HG02623 (cell line): ENCODE data around the gene CNOT4.
"Not testable (repeated sequence)": the region's sequence is repeated elsewhere in the genome, so short reads cannot be mapped to it uniquely, and the experiment has no call there.

Experiments
- ATAC-seq: cut with Tn5 transposase; IDR thresholded peaks from one replicate; pipeline ENCODE4 v1.9.1; 2021; ENCODE audit warnings: moderate library complexity; ENCODE audit not compliant: unreplicated experiment

CNOT4 gene

GRCh38 chr7:135459951-135460567 is 49.8 kb downstream of the CNOT4 start:
- peak; percentile 53 for ATAC-seq

GRCh38 chr7:135459076-135459475 is 50.8 kb downstream of the CNOT4 start:
- no peak for ATAC-seq

GRCh38 chr7:135454060-135454459 is 55.8 kb downstream of the CNOT4 start:
- ATAC-seq = no peak

- ATAC-seq = no peak
Measured at GRCh38 chr7:135449436-135449835, 60.5 kb downstream of the CNOT4 start.

- ATAC-seq = no peak
Measured at GRCh38 chr7:135448753-135449152, 61.1 kb downstream of the CNOT4 start.

- ATAC-seq = no peak
Measured at GRCh38 chr7:135447748-135448147, 62.2 kb downstream of the CNOT4 start.

- no peak for ATAC-seq
Measured at GRCh38 chr7:135445690-135446089, 64.2 kb downstream of the CNOT4 start.

GRCh38 chr7:135445266-135445665 is 64.6 kb downstream of the CNOT4 start:
- not testable (repeated sequence) for ATAC-seq

- no peak for ATAC-seq
Measured at GRCh38 chr7:135441791-135442190, 68.1 kb downstream of the CNOT4 start.

GRCh38 chr7:135434047-135434446 is 75.9 kb downstream of the CNOT4 start:
- no peak for ATAC-seq

- no peak for ATAC-seq
Measured at GRCh38 chr7:135430626-135431025, 79.3 kb downstream of the CNOT4 start.

GRCh38 chr7:135428879-135429278 is 81.0 kb downstream of the CNOT4 start:
- no peak for ATAC-seq

- no peak for ATAC-seq
Measured at GRCh38 chr7:135428011-135428410, 81.9 kb downstream of the CNOT4 start.

GRCh38 chr7:135427166-135427565 is 82.7 kb downstream of the CNOT4 start:
- ATAC-seq = no peak

GRCh38 chr7:135425036-135425435 is 84.9 kb downstream of the CNOT4 start:
- ATAC-seq = no peak

GRCh38 chr7:135420786-135421185 is 89.1 kb downstream of the CNOT4 start:
- ATAC-seq = no peak

GRCh38 chr7:135416431-135416830 is 93.5 kb downstream of the CNOT4 start:
- no peak for ATAC-seq

- no peak for ATAC-seq
Measured at GRCh38 chr7:135414850-135415439, 95.0 kb downstream of the CNOT4 start.

GRCh38 chr7:135414208-135414607 is 95.7 kb downstream of the CNOT4 start:
- ATAC-seq = no peak

- no peak for ATAC-seq
Measured at GRCh38 chr7:135411098-135411497, 98.8 kb downstream of the CNOT4 start.

- no peak for ATAC-seq
Measured at GRCh38 chr7:135410543-135410942, 99.4 kb downstream of the CNOT4 start.

- ATAC-seq = no peak
Measured at GRCh38 chr7:135409845-135410542, 99.9 kb downstream of the CNOT4 start.
